Activated CD4-positive, alpha-beta T cell treated with anti-CD3 and anti-CD28 coated beads, Interleukin-2, amount 50 U/mL, for 16 hours (primary cell): ENCODE measurements around the gene LRP4.

Experiments used
- DNase-seq: peaks from one replicate; pipeline ENCODE4 v3.0.0-alpha.2; 2020

The LRP4 gene

DNA sequence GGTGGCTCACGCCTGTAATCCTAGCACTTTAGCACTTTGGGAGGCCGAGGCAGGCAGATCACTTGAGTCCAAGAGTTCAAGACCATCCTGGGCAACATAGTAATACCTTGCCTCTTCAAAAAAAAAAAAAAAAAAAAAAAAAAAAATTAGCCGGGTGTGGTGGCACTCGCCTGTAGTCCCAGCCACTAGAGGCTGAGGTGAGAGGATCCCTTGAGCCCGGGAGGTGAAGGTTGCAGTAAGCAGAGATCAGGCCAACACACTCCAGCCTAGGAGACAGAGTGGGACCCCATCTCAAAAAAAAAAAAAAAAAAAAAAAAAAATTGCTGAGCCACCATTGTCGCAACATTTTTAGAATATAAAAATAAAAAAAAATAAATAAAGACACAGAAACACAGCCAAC lies 79.8 kb downstream of the LRP4 start:
- no peak for DNase-seq

DNA sequence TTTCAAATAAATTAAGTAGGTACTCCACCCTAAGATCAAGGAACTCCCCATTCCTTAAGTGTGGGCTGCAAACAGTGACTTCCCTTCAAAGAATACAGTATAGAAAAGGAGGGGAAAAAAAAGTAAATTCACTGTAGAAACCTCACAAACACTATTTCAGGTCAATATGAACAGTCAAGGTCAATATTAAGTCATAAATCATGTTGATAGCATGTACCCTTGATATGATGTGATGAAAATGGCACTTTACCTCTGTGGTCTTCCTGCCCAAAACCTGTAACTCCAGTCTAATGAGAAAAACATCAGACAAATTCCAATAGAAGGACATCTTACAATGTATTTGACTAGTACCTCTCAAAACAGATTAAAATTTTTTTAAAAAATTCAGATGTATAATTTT lies 80.5 kb downstream of the LRP4 start:
- no peak for DNase-seq

DNA sequence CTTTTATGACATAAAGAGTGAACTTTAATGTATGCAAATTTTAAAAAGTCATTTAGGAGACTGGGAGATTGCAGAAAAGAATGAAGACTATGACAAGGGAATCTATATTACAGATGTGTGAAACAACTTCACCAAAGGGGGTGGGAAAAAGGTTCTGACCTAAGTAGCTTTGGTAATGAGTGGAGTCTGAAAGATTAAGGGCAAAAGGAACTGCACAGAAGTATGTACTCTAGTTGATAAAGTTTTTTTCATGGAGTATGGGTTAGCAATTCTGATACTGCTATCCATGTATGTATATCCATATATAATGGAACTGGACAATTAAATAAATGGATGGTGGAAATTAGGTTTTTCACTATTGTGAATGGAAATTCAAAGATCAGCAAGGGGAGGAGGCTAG lies 81.5 kb downstream of the LRP4 start:
- DNase-seq, result no peak

DNA sequence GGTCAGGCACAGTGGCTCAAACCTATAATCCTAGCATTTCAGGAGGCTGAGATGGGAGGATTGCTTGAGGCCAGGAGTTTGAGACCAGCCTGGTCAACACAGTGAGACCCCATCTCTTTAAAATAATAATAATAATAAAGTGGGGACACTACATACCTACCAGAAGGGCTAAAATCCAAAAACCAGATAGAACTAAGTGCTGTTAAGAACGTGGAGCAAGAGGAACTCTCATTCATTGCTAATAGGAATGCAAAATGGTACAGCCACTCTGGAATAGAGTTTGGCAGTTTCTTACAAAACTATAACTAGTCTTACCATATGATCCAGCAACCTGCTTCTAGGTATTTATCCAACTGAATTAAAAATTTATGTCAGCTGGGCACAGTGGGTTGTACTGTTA lies 81.9 kb downstream of the LRP4 start:
- DNase-seq, result no peak

DNA sequence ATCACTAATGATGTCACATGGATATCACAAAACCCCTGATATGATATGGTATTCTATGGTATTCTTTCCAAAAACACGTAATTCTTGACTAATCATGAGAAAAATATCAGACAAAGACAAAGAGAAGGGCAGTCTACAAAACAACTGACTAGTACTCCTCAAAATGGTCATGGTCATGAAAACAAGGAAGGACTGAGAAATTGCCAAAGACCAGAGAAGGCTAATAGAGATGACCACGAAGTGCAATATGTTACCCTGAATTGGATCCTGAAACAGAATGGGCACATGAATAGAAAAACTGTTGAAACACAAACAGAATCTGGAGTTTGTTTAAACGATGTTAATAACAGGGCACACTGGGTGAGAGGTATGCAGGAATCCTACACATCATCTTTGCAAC lies 82.5 kb downstream of the LRP4 start:
- no peak for DNase-seq

DNA sequence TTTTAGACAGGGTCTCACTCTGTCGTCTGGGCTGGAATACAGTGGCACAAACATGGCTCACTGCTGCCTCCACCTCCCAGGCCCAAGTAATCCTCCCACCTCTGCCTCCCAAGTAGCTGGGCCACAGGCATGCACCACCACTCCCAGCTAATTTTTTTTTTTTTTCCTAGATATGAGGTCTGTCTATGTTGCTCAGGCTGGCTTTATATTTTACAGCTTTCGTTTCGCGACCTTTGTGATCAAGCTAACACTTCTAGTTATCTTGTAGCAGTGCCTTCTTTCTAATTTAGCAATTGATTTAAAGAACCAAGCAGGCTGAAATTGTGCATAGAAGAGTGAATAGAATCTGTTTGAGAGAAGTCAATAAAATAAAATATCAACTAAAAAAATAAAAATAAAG lies 83.5 kb downstream of the LRP4 start:
- no peak for DNase-seq

DNA sequence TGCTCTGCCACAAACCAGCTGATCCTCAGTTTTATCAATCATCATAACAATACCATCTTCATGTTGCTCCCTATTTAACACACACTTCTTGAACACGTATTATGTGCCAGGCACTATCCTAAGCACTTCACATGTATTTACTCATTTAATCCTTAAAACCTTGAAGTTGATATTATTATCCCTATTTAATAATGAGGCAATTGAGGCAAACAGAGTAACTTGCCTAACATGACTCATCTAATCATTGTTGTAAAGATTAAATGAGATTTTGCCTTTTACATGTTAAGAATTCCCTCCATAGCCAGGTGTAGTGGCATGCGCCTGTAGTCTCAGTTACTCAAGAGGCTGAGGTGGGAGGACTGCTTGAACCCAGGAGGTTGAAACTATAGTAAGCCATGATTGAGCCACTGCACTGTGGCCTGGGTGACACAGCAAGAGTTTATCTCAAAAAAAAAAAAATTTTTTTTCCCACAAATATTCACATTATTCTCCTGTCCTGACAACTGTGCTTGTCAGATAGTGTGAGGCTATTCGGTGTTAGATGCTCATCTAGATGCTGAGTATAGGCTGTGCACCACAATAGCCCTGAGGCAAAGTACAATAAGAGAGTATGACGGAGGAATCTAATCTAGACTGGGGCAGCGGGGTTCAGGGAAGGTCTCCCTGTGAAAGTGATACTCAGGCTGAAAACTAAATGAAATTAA lies 85.7 kb downstream of the LRP4 start:
- no peak for DNase-seq

DNA sequence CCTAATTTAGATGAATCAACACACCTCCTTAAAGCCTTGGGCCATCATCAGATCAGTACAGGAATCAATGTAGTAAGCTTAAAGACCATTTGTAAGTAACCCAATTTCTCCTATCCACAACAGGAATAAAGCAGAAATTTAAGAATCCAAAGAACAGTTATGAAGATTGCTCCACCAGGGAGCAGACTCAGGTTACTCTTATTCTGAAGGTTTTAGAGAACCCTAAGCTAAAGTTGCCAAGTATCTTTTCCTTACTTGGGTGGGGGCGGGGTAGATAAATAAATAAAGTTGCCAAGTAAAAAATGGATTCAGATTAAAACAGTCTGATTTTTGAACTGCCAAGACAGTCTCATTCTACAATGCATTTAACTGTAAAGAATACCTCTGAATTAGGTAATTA lies 90.4 kb downstream of the LRP4 start:
- DNase-seq, result no peak

DNA sequence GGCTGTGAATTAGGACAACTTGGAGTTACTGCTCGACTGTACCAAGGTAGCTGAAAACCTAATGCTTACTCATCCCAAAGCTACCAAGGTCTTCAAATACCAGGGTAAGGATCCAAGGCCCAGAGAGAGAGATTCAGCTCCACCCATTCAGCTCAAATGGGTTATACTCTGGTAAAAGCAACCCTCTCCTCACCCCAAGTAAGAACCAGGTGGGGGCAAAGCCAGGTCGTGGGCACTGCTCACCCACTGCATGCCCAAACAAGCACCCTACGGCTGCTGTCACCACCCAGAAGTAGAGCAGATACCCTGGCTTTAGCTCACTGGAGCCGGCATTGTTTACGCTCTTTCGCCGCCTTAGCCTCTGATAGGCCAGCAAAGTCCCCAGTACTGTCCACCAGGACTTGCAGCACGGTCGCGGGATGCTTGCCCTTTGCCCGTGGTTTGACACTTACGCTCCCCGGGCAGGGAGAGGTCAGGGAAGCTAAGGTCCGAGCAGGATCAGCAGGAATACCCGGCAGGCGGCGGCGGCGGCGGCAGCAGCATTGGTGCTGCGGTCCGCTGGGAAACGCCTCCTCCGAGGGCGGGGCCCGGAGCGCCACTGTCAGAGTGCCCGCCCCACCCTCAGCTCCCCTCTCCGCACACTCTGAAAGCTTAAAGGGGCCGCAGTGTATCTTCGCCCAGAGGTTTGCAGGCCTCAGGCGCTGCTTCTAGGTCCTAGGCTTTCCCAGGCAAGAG lies 91.9 kb downstream of the LRP4 start:
- peak; percentile 60 for DNase-seq

DNA sequence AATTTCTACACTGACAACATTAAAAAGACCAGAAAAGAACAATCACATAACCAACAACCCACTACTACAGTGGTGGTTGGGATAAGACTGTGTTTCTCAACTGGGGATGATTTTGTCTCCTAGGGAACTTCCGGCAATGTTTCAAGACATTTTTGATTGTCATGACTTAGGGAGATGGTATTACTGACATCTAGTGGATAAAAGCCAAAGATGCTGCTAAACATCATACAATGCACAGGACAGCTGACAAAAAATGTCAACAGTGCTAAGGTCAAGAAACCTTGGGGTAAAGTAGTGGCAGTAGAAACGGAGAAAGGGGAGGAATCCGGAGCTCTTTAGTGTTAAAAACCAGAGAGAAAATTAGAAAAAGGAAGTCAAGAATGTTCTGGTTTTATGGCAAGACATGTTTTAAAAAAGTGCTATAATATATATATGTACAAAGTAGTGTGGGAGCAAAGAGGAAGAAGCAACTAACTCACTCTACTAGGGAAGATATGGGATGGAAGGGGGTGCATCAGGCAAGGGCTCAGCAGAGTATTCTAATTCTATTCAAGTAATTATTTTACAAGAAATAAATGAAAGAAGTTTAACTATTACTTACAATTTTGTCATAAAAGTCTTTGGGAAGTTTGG lies 109.4 kb downstream of the LRP4 start:
- peak; percentile 15 for DNase-seq
